ENCODE data around the gene RETSAT. TPM values are rescaled to one million over a fixed set of nuclear protein-coding genes. Genes with fewer than 3 reads are reported as not detected.

RETSAT gene
- total and polyA plus RNA-seq, 2 of the 13 experiments (the other 11 are each of a cell fraction or from before 2014, with no cell fraction given), result 46.7 to 61.0 TPM

DNA sequence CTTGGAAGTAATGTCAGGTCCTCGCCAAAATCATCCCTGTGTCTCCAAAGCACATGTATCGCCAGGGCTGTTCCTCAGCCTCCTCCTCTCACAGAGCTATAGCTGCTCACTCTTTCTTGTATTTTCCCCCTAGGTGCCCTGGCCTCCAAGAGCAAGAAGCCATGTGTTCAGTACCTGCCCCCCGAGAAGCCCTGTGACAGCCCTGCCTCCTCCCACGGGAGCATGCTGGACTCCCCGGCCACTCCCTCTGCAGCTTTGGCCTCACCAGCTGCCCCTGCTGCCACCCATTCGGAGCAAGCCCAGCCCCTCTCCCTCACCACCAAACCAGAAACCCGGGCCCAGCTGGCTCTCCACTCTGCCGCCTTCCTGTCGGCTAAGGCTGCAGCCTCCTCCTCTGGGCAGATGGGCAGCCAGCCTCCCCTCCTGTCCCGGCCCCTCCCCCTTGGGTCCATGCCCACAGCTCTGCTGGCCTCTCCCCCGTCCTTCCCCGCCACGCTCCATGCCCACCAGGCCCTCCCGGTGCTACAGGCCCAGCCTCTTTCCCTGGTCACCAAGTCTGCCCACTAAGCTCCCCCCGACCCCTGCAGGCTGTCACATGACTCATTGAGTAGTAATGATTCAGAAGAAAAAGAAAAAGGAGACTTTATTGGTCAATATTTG is 45.3 kb downstream of the RETSAT start (continued):
- TF ChIP-seq SP1 (IDR thresholded peaks at IDR 0.05) (no peak), SP1 (CRISPR knock-in tag; IDR thresholded peaks at IDR 0.05) (0 out of 2 replicates have a peak, but pooled peaks have one; percentile 41), ZNF713 (CRISPR knock-in tag; IDR thresholded peaks at IDR 0.05) (no peak), ZNF383 (CRISPR knock-in tag; IDR thresholded peaks at IDR 0.05; ENCODE audit: borderline replicate concordance) (no peak), TCF12 (IDR thresholded peaks at IDR 0.05) (no peak), TCF12 (CRISPR knock-in tag; IDR thresholded peaks at IDR 0.05) (no peak), ZNF780A (CRISPR knock-in tag; IDR thresholded peaks at IDR 0.05) (no peak), XRCC5 (optimal IDR thresholded peaks at IDR 0.05; ENCODE audit: low read length) (peak; percentile 28), ZNF720 (CRISPR knock-in tag; IDR thresholded peaks at IDR 0.05) (no peak), ZNF331 (CRISPR knock-in tag; IDR thresholded peaks at IDR 0.05) (no peak), RARG (CRISPR knock-in tag; IDR thresholded peaks at IDR 0.05; ENCODE audit: low read depth) (no peak), ZSCAN29 (CRISPR knock-in tag; conservative IDR thresholded peaks at IDR 0.05) (no peak), ZNF205 (CRISPR knock-in tag; IDR thresholded peaks at IDR 0.05) (no peak), HOXA9 (CRISPR knock-in tag; IDR thresholded peaks at IDR 0.05; ENCODE audit: borderline replicate concordance) (no peak), ZNF121 (CRISPR knock-in tag; IDR thresholded peaks at IDR 0.05) (no peak), KLF15 (CRISPR knock-in tag; IDR thresholded peaks at IDR 0.05; ENCODE audit: borderline replicate concordance) (no peak), ZNF484 (CRISPR knock-in tag; IDR thresholded peaks at IDR 0.05; ENCODE audit: borderline replicate concordance, low read depth) (no peak)
- TF ChIP-seq, protein P1, sequence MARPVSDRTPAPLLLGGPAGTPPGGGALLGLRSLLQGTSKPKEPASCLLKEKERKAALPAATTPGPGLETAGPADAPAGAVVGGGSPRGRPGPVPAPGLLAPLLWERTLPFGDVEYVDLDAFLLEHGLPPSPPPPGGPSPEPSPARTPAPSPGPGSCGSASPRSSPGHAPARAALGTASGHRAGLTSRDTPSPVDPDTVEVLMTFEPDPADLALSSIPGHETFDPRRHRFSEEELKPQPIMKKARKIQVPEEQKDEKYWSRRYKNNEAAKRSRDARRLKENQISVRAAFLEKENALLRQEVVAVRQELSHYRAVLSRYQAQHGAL (CRISPR knock-in tag; IDR thresholded peaks at IDR 0.05; ENCODE audit: not compliant biosample characterization), result no peak
- TF ChIP-seq, protein P2, sequence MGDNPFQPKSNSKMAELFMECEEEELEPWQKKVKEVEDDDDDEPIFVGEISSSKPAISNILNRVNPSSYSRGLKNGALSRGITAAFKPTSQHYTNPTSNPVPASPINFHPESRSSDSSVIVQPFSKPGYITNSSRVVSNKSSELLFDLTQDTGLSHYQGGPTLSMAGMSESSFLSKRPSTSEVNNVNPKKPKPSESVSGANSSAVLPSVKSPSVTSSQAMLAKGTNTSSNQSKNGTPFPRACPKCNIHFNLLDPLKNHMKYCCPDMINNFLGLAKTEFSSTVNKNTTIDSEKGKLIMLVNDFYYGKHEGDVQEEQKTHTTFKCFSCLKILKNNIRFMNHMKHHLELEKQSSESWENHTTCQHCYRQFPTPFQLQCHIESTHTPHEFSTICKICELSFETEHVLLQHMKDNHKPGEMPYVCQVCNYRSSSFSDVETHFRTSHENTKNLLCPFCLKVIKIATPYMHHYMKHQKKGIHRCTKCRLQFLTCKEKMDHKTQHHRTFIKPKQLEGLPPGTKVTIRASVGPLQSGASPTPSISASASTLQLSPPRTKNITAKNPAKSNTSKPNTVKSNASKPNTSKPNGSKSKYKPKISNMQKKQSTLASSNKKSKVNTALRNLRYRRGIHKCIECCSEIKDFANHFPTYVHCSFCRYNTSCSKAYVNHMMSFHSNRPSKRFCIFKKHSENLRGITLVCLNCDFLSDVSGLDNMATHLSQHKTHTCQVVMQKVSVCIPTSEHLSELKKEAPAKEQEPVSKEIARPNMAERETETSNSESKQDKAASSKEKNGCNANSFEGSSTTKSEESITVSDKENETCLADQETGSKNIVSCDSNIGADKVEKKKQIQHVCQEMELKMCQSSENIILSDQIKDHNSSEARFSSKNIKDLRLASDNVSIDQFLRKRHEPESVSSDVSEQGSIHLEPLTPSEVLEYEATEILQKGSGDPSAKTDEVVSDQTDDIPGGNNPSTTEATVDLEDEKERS (CRISPR knock-in tag; IDR thresholded peaks at IDR 0.05), result no peak
- TF ChIP-seq, protein P3, sequence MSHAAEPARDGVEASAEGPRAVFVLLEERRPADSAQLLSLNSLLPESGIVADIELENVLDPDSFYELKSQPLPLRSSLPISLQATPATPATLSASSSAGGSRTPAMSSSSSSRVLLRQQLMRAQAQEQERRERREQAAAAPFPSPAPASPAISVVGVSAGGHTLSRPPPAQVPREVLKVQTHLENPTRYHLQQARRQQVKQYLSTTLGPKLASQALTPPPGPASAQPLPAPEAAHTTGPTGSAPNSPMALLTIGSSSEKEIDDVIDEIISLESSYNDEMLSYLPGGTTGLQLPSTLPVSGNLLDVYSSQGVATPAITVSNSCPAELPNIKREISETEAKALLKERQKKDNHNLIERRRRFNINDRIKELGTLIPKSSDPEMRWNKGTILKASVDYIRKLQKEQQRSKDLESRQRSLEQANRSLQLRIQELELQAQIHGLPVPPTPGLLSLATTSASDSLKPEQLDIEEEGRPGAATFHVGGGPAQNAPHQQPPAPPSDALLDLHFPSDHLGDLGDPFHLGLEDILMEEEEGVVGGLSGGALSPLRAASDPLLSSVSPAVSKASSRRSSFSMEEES (CRISPR knock-in tag; IDR thresholded peaks at IDR 0.05), result peak; percentile 77
- TF ChIP-seq, protein P4, sequence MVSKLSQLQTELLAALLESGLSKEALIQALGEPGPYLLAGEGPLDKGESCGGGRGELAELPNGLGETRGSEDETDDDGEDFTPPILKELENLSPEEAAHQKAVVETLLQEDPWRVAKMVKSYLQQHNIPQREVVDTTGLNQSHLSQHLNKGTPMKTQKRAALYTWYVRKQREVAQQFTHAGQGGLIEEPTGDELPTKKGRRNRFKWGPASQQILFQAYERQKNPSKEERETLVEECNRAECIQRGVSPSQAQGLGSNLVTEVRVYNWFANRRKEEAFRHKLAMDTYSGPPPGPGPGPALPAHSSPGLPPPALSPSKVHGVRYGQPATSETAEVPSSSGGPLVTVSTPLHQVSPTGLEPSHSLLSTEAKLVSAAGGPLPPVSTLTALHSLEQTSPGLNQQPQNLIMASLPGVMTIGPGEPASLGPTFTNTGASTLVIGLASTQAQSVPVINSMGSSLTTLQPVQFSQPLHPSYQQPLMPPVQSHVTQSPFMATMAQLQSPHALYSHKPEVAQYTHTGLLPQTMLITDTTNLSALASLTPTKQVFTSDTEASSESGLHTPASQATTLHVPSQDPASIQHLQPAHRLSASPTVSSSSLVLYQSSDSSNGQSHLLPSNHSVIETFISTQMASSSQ (IDR thresholded peaks at IDR 0.05; ENCODE audit: low read depth), result no peak
- TF ChIP-seq, protein P4 (CRISPR knock-in tag; IDR thresholded peaks at IDR 0.05; ENCODE audit: borderline replicate concordance), result no peak

Data from HepG2 (cell line).